ENCODE measurements around the gene DNAAF2.

GRCh38 chr14:49586673-49587460, 48.2 kb downstream of the DNAAF2 start:
- TF ChIP-seq CTCF (IDR thresholded peaks at IDR 0.05) (peak; percentile 71 to 91 (median 82)), POLR2A (IDR thresholded peaks at IDR 0.05) (no peak)

Measured in heart left ventricle (tissue), 13 donors.